Endodermal cell (in vitro differentiated cells): ENCODE results near the gene CBL. TPM values are rescaled to one million over a fixed set of nuclear protein-coding genes. Genes with fewer than 3 reads are reported as not detected.

Source experiments
- DNase-seq: peaks from one replicate; pipeline ENCODE4 v3.0.0-alpha.2; 2017
- H3K27ac ChIP-seq: 2 replicates; pipeline ENCODE4 v1.5.1; 2013; ENCODE audit warnings: mild to moderate bottlenecking, low read depth, low read length, moderate library complexity
- H3K27me3 ChIP-seq: 2 replicates; pipeline ENCODE4 v1.6.1; 2013; ENCODE audit warnings: mild to moderate bottlenecking, low read length, moderate library complexity; ENCODE audit not compliant: insufficient read depth, control insufficient read depth, poor library complexity, severe bottlenecking
- H3K36me3 ChIP-seq: 2 replicates; pipeline ENCODE4 v1.7.0; 2013; ENCODE audit warnings: mild to moderate bottlenecking, low read length, moderate library complexity; ENCODE audit not compliant: control insufficient read depth, insufficient read depth
- H3K4me1 ChIP-seq: one replicate; pipeline ENCODE4 v1.7.0; 2013; ENCODE audit warnings: low read length; ENCODE audit not compliant: control insufficient read depth, insufficient read depth
- H3K4me3 ChIP-seq: 2 replicates; pipeline ENCODE4 v1.5.1; 2013; ENCODE audit warnings: mild to moderate bottlenecking, low read length, moderate library complexity
- H3K9ac ChIP-seq: 2 replicates; pipeline ENCODE4 v1.6.1; 2013; ENCODE audit warnings: mild to moderate bottlenecking, low read length, moderate library complexity; ENCODE audit not compliant: poor library complexity, severe bottlenecking; ENCODE audit errors: extremely low read depth
- H3K9me3 ChIP-seq: 2 replicates; pipeline ENCODE4 v1.6.1; 2013; ENCODE audit warnings: mild to moderate bottlenecking, low read length, moderate library complexity; ENCODE audit not compliant: control insufficient read depth
- H3K27ac Mint-ChIP-seq: 2 replicates; pipeline ENCODE4 v1.8.0; 2020; ENCODE audit warnings: mixed read lengths
- H3K27me3 Mint-ChIP-seq: 2 replicates; pipeline ENCODE4 v1.8.0; 2021; ENCODE audit warnings: mild to moderate bottlenecking, mixed read lengths; ENCODE audit not compliant: insufficient read depth
- H3K36me3 Mint-ChIP-seq: 2 replicates; pipeline ENCODE4 v1.8.0; 2020; ENCODE audit warnings: low read depth, mixed read lengths
- H3K4me1 Mint-ChIP-seq: 2 replicates; pipeline ENCODE4 v1.8.0; 2020; ENCODE audit warnings: mixed read lengths
- H3K4me3 Mint-ChIP-seq: 2 replicates; pipeline ENCODE4 v1.8.0; 2020; ENCODE audit warnings: mild to moderate bottlenecking, moderate library complexity, mixed read lengths
- H3K9me3 Mint-ChIP-seq: 2 replicates; pipeline ENCODE4 v1.8.0; 2020; ENCODE audit warnings: mild to moderate bottlenecking, mixed read lengths
- CTCF ChIP-seq: fragments of 200-600 bp; sonication (generic); conservative IDR thresholded peaks from 2 replicates; pipeline ENCODE4 v1.5.0; 2021; ENCODE audit warnings: antibody characterized with exemption, mild to moderate bottlenecking
- WGBS, 2 experiments: methylation state at CpG; one replicate each; pipeline versions ENCODE4 v1.1.5 to v1.1.7; 2013; ENCODE audit warnings: missing lambda C conversion rate in 2 of 2, mixed read lengths in 1 of 2; ENCODE audit not compliant: insufficient coverage in 1 of 2, insufficient read length in 1 of 2; 5-methylcytosine and 5-hydroxymethylcytosine counted together
- total RNA-seq, 2 donors: library from RNA; stranded (reverse); fragmentation: NEBNext Ultra II Directional in 1 of 2; extraction: Animal tissue kit (Norgen Biotek cat#: 25700) in 1 of 2; gene quantifications; 2 replicates in 1 of 2; 3 replicates in 1 of 2; pipeline ENCODE4 v1.2.1, GENCODE V29; 2021

Gene CBL
- total RNA-seq, 2 donors from 2014 or later = 40.3 to 52.7 TPM

GRCh38 chr11:119158467-119158866 lies 47.7 kb upstream of the CBL start:
- H3K27me3 Mint-ChIP-seq = peaks cover 22% of the 10 kb centered on the region
- H3K4me3 Mint-ChIP-seq = no peak overlapping the region
- H3K9me3 Mint-ChIP-seq = no peaks in the 10 kb centered on the region
- 88 to 92% methylated on average over 13 of the region's 13 CpGs for WGBS, 2 experiments
- no peak for DNase-seq
- H3K4me1 Mint-ChIP-seq = no peaks in the 10 kb centered on the region
- no peaks in the 10 kb centered on the region for H3K27me3 ChIP-seq
- H3K9me3 ChIP-seq = no peaks in the 10 kb centered on the region
- H3K9ac ChIP-seq = no peak overlapping the region
- H3K4me1 ChIP-seq = no peaks in the 10 kb centered on the region
- H3K27ac ChIP-seq = no peak overlapping the region
- no peaks in the 10 kb centered on the region for H3K36me3 ChIP-seq
- no peaks in the 10 kb centered on the region for H3K36me3 Mint-ChIP-seq
- TF ChIP-seq CTCF = no peak
- H3K27ac Mint-ChIP-seq = no peak overlapping the region
- no peak overlapping the region for H3K4me3 ChIP-seq

GRCh38 chr11:119160151-119160550 lies 46.0 kb upstream of the CBL start:
- Mint-ChIP-seq H3K4me1 (no peaks in the 10 kb centered on the region), H3K4me3 (no peak overlapping the region), H3K36me3 (no peaks in the 10 kb centered on the region), H3K27ac (no peak overlapping the region), H3K9me3 (no peaks in the 10 kb centered on the region), H3K27me3 (peaks cover 13% of the 10 kb centered on the region)
- no peak for TF ChIP-seq CTCF
- Histone ChIP-seq H3K27ac (no peak overlapping the region), H3K9ac (no peak overlapping the region), H3K4me3 (no peak overlapping the region), H3K9me3 (no peaks in the 10 kb centered on the region), H3K4me1 (no peaks in the 10 kb centered on the region), H3K27me3 (no peaks in the 10 kb centered on the region), H3K36me3 (no peaks in the 10 kb centered on the region)
- DNase-seq = no peak
- WGBS, 2 experiments = 94 to 95% methylated on average over 3 to 9 of the region's 9 CpGs

GRCh38 chr11:119161871-119162270 lies 44.3 kb upstream of the CBL start:
- no peaks in the 10 kb centered on the region for H3K4me1 ChIP-seq
- no peak overlapping the region for H3K27ac ChIP-seq
- Mint-ChIP-seq H3K4me3 (no peak overlapping the region), H3K36me3 (no peaks in the 10 kb centered on the region), H3K27ac (no peak overlapping the region), H3K27me3 (peaks cover 4% of the 10 kb centered on the region), H3K9me3 (no peaks in the 10 kb centered on the region), H3K4me1 (no peaks in the 10 kb centered on the region)
- TF ChIP-seq CTCF = no peak
- H3K4me3 ChIP-seq = no peak overlapping the region
- H3K9ac ChIP-seq = no peak overlapping the region
- no peaks in the 10 kb centered on the region for H3K36me3 ChIP-seq
- H3K27me3 ChIP-seq = no peaks in the 10 kb centered on the region
- WGBS, 2 experiments = 92 to 93% methylated on average over 2 to 8 of the region's 8 CpGs
- no peaks in the 10 kb centered on the region for H3K9me3 ChIP-seq
- no peak for DNase-seq
